Measurements from ENCODE around the gene SLC45A3.

Gene SLC45A3

DNA sequence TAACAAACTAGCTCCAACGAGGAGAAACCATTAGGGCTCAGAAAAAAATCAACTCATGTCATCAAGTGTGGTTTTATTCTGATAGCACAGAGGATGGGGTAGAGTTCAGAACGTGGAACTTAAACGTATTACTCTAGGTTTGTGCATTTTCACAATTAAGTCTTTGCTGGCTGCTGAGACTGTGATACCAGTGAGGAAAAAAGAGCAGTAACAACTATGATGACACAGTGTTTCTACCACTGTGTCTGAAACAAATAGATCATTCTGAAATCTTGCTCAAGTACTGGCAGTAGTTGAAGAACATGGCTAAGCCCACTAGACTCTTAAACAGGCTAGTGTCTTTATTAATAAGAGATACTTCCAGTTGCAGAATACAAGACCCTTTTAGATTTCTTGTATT, 38.7 kb upstream of the SLC45A3 start:
- TF ChIP-seq POLR2AphosphoS5 (IDR thresholded peaks at IDR 0.05; ENCODE audit: low read depth, low read length): no peak
- TF ChIP-seq TAF1 (IDR thresholded peaks at IDR 0.05; ENCODE audit: borderline replicate concordance, insufficient read depth, low read length): no peak
- TF ChIP-seq SIN3A (IDR thresholded peaks at IDR 0.05; ENCODE audit: borderline replicate concordance, insufficient read depth, low read length): no peak
- TF ChIP-seq REST (IDR thresholded peaks at IDR 0.05; ENCODE audit: insufficient read depth in 1 of 2, low read depth in 2 of 2, low read length in 2 of 2): no peak
- TF ChIP-seq FOXP2 (optimal IDR thresholded peaks at IDR 0.05; ENCODE audit: borderline replicate concordance, extremely low read depth, extremely low read length, insufficient read depth): no peak

- TF ChIP-seq POLR2AphosphoS5 (IDR thresholded peaks at IDR 0.05; ENCODE audit: low read depth, low read length) (no peak), FOXP2 (optimal IDR thresholded peaks at IDR 0.05; ENCODE audit: borderline replicate concordance, extremely low read depth, extremely low read length, insufficient read depth) (no peak), SIN3A (IDR thresholded peaks at IDR 0.05; ENCODE audit: borderline replicate concordance, insufficient read depth, low read length) (no peak), TAF1 (IDR thresholded peaks at IDR 0.05; ENCODE audit: borderline replicate concordance, insufficient read depth, low read length) (no peak), REST (IDR thresholded peaks at IDR 0.05; ENCODE audit: insufficient read depth in 1 of 2, low read depth in 2 of 2, low read length in 2 of 2) (no peak)
Observed at GRCh38 chr1:205716371-205717132, 36.2 kb upstream of the SLC45A3 start.

DNA sequence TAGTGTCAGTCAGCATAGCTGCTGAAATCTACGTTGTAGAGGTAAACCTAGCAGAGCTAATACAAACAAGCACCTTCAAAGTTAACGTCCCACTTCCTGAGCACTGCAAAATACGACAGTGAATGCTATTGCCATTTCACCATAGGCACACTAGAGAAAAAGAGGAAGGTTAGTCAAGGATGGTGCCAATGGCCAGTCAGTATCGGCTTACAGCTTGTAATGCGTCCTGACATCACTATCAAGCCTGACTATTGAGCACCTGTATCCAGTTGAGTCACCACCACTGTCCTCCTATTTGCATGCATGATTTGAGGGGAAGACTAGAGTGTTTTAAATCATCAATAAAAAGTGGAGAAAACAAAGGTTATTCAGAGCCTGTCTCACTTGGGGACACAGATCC, 35.3 kb upstream of the SLC45A3 start:
- TF ChIP-seq REST (IDR thresholded peaks at IDR 0.05; ENCODE audit: insufficient read depth in 1 of 2, low read depth in 2 of 2, low read length in 2 of 2) (no peak), POLR2AphosphoS5 (IDR thresholded peaks at IDR 0.05; ENCODE audit: low read depth, low read length) (no peak), TAF1 (IDR thresholded peaks at IDR 0.05; ENCODE audit: borderline replicate concordance, insufficient read depth, low read length) (no peak), FOXP2 (optimal IDR thresholded peaks at IDR 0.05; ENCODE audit: borderline replicate concordance, extremely low read depth, extremely low read length, insufficient read depth) (no peak), SIN3A (IDR thresholded peaks at IDR 0.05; ENCODE audit: borderline replicate concordance, insufficient read depth, low read length) (no peak)

DNA sequence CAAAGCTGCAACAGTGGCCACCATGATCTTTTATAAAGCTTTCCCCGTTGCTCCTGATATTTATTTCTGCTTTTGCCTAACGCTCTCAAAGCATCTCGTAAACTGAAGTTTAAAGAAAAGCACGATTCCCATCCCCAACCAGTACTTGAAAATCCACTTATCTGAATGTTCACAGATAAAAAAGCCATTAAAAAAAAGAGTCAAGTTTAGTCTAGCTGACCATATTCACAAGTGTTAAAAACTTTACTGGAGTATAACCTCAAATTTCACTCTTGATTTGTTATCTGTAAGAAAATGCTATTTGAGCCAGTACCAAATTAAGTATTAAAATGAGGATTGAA, 34.6 kb upstream of the SLC45A3 start:
- TF ChIP-seq POLR2AphosphoS5 (IDR thresholded peaks at IDR 0.05; ENCODE audit: low read depth, low read length) (no peak; the same call in 1 of the 2 replicates), SIN3A (IDR thresholded peaks at IDR 0.05; ENCODE audit: borderline replicate concordance, insufficient read depth, low read length) (no peak), REST (IDR thresholded peaks at IDR 0.05; ENCODE audit: insufficient read depth in 1 of 2, low read depth in 2 of 2, low read length in 2 of 2) (no peak), FOXP2 (optimal IDR thresholded peaks at IDR 0.05; ENCODE audit: borderline replicate concordance, extremely low read depth, extremely low read length, insufficient read depth) (no peak), TAF1 (IDR thresholded peaks at IDR 0.05; ENCODE audit: borderline replicate concordance, insufficient read depth, low read length) (no peak)
